ENCODE data around the gene RALBP1.
A peak's percentile ranks its signal among the peaks of the same experiment; 100 is the strongest.
"Not testable (repeated sequence)": the region's sequence is repeated elsewhere in the genome, so short reads cannot be mapped to it uniquely, and the experiment has no call there.

RALBP1 gene

DNA sequence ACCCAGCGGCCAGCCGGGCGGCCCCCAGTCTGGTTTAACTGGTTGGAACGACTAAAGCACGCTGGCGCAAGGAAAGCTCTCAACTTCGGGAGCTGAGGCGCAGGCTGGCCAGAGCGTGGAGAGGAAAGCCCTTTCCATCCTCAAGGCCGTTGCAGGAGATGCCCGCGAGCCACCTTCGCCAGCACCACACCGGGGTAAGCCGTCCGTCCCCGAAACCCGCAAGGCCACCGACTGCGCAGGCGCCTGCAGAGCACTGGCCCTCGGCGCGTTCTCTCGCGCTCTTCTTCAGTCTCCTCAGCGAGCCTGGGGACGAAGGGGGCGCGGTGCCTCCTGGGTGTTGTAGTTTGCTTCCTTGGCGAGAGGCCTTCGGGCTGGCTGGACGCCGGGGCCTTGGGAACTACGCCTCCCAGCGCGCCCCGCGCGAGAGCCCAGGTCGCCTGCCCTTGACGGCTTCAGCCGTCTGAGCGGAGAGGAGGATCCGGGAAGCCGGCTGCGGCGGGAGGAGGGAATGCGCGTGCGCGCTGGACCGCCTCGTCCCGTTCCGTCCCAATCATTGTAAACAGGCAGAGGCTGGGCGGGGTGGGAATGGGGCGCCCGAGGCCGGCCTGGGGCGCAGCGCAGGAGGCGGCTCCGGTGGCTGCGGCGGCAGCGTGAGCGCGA is at the start of gene RALBP1:
TSS of gene RALBP1 (plus strand) at position 531 of the 660 bp plus-strand sequence. CDS start 37,533 bp downstream, outside the sequence.
- peak; percentile 98 for DNase-seq (ENCODE audit: low read depth in 2 of 2)

DNA sequence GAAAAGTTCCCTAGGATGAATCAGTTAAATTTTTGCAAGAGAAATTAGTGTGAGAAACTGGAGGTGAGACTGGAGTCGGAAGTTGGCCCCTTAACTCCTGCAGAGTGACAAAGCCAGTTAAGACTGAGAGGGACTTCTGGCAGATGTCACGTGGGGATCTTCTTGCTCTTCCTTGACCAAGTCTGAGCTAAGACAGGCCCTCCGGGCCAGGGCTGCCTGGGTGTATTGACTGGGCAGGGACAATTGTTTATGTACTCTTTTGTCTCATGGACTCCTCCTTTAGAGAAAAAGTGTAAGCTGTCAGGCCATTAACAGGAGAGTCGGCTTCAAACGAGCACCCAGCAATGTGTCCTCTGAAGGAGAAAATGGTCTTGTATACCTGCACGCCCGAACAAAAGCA is 48.6 kb upstream of the RALBP1 start:
- DNase-seq (ENCODE audit: low read depth in 2 of 2), result no peak

DNA sequence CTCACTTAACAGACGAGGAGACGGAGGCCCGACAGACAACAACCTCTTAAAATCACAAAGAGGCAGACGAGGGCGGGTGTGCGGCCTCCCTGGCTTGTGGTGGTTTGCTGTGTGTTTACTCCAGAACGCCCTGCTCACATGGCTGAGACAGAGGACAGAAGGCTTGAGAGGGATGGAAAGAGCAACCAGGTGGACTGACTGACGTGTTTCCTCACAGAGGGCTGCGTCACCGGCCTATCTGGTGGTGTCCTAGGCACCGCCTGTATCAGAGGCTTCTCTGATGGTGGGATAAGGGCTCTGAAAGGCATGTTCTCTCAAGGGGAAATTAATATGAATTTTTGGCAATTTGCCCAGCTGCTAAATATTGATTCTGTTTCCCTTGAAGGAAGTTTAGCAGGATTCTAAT is 47.0 kb upstream of the RALBP1 start:
- DNase-seq (ENCODE audit: low read depth in 2 of 2), result no peak

DNA sequence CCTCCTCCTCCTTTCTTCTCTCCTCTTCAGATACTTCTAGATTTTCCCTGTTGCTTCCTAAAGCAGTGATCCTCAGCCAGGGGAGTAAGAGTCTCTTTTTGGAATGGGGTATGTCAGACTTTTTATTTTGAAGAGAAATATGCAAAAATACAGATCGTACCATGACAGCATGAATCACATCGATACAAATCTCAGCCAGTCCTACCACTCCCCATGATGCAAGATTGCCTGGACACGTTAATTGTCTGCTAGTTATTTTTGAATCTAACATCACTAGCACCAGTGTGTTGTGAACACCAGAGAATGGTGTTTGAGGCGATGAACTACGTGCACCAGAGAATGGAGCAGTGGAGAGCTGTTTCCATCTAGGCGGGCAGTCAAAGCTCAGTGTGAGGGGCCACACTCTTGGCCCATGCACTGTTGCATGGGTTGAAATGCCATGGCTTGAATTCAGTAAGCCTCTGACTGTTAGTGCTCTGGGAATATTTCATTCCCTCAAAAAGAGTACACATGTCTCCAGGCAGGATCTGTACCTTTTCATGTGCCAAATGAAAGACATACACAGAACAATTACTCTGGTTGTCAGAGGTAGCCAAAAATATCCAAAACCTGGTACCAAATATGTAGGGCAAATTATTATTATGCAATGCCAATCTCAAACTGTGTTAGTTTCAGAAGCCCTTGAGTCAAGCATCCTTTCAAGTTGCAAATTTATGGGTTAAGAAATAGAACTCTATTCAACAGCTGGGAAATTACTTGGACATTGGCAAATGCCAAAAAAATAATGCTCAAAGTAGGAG is 46.3 kb upstream of the RALBP1 start:
- DNase-seq (ENCODE audit: low read depth in 2 of 2), result no peak

DNA sequence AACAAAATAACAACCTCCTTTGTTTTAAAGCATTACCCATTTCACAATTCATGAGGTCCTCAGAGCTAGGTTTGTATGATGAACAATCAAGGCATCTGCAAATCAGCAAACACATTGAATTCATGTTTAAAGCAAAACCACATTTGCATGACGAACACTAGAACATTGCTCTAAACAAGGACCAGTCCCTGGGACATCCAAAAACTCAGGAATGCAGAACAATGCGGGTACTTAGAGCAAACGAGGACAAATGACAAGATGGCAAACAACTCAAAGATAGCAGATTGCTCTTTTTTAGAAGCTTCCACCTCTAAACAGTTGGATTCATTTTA is 45.7 kb upstream of the RALBP1 start:
- no peak for DNase-seq (ENCODE audit: low read depth in 2 of 2)

DNA sequence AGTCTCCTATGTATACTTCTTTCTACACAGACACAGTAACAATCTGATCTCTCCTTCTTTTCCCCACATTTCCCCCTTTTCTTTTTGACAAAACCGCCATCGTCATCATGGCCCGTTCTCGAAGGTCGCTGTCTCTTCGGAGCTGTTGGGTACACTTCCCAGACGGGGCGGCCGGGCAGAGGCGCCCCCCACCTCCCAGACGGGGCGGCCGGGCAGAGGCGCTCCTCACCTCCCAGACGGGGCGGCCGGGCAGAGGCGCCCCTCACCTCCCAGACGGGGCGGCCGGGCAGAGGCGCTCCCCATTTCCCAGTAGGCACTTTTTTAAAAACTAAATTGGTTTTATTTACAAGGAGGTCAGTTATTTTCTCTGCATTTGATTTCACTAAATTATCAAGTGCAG is 45.0 kb upstream of the RALBP1 start:
- DNase-seq (ENCODE audit: low read depth in 2 of 2), result not testable (repeated sequence)

DNA sequence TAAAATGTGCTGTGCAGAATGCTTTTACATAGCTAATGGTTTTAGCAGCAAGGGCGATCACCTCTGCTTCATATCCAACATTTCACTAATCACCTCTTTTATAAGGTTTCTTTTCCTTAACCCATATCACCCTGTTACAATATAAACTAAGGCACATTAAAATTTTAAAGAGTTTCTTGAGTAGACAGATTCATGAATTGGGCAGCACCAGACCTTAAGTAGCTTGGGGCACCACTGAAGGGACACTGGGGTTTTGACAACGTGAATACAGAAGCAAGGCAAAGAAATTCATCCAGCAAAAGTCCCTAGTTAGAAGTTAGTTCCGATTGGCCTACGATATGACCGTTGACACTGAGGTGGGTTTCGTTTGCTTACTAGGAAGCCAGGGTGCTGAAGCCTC is 44.0 kb upstream of the RALBP1 start:
- DNase-seq (ENCODE audit: low read depth in 2 of 2), result no peak

DNA sequence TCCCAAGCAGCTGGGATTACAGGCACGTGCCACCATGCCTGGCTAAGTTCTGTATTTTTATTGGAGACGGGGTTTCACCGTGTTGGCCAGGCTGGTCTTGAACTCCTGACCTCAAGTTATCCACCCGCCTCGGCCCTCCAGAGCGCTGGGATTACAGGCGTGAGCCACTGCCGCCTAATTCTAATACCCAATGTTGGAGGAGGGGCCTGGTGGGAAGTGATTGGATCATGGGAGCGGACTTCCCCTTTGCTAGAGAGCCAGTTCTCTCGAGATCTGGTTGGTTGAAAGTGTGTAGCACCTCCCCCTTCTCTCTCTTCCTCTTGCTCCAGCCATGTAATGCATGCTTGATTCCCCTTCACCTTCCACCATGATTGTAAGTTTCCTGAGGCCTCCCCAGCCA is 42.2 kb upstream of the RALBP1 start:
- DNase-seq (ENCODE audit: low read depth in 2 of 2), result not testable (repeated sequence)

DNA sequence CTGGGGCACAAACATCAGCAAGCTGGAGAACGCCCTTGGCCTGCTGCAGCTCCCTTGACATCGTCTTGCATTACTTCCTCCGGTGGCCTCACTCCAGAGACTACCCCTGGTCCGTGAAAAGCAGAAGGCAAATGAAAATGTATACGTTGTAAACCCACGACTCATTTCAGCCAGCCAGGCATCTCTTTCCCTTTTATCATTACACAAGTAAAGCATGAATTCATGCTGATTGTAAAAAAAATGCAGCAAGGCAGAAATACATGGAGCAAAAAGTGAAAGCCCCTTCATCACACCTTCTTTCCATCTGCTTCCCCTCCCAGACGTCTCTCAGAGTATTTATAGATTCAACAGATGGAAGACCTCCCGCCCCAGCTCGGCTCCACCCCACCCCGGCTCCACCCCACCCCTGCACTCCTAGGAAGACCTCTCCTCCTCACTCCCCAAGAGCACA is 41.6 kb upstream of the RALBP1 start:
- no peak for DNase-seq (ENCODE audit: low read depth in 2 of 2)

DNA sequence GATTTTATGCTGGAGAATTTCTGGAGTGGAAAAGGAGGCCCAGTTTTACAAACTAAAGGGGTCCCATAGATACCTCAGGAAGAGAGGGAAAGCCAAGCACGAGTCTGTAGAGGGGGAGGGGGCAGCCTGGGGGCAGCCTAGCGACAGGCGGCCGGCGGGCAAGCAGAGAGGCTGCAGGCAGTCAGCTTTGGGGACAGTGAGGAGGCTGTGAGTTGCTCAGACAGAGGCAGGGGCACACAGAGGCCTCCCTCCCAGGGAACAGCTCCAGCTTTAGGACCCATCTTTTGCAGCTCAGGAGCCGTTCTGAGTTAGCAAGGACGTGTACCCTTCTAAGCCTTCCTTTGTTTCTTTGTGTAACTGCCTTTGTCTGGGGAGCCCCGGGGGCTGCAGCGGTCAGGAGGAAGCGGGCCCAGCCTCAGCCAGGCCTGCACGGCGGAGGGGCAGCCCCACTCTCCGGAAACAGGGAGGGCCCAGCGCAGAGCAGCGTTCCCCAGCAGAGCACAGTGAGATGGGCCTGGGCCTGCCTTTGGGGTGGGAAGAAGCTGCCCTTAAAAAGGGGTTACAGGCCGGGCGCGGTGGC is 41.1 kb upstream of the RALBP1 start:
- DNase-seq (ENCODE audit: low read depth in 2 of 2), result no peak

DNA sequence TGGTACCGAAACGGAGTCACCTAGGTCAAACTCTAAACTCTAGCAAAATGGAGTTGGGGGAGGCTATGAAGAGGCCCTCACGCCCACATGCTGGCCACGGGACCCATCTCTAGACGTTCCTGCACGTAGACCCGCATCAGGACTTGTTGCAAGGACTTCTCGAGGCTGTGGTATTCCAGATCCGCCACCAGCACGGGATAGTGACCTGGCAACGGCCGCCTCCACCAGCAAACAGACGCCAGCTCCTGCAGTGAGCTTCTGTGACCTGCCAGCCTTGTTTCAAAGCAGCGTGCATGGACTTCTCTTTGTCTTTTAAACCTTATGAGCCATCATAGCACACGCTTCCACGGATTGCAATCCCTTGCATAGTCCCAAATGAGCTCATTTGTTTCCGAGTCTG is 40.3 kb upstream of the RALBP1 start:
- DNase-seq (ENCODE audit: low read depth in 2 of 2), result no peak

DNA sequence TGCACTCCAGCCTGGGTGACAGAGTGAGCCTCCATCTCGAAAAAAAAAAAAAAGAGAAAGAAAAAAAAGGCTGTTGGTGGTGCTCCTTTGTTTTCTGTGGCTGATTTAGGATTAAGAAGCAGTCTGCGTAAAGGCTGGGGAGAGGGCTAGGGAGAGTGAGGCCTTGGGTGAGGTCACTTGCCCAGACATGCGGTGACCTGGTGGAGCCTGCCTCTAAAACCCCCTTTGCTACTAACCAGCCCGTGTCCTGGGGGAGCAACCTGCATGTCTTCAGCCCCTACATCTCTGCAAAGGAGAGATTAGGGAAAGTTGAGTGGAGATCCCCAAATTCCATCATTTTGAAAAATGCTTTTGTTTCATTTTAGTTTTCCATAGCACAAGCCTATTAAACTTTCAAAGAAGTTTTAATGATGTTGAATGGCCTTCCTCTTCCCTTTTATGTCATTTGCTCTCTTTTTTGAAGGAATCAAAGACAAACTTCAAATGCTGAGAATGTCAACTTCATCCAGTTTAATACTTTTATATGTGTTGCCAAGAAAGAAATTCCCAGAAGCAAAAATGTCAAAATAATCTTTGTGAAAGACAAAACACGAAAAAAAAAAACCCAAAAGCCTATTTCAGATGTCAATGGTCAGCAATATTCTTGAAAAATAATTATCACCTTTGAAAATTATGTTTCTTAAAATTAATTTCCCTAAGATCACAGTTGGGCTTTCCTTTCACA is 38.9 kb upstream of the RALBP1 start:
- no peak for DNase-seq (ENCODE audit: low read depth in 2 of 2)

DNA sequence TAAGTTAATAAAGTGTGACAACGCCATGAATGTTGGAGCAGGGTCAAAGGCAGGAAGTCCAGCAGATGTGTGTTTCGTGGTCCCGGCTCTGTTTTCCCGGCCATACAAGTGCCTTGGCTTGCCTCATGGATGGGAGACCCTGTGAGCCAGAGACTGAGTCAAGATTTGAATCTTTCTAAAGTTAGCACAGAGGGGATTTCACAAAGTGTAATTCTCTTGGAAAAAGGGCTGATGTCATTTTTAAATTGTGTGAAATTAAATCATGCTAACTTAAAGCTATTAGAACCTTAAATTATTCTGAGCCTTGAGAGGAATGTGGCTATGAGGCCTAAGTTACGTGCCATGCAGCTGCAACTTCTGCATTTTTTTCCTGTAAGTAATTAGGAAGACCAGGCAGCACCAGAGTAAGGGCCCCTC is 38.3 kb upstream of the RALBP1 start:
- no peak for DNase-seq (ENCODE audit: low read depth in 2 of 2)

DNA sequence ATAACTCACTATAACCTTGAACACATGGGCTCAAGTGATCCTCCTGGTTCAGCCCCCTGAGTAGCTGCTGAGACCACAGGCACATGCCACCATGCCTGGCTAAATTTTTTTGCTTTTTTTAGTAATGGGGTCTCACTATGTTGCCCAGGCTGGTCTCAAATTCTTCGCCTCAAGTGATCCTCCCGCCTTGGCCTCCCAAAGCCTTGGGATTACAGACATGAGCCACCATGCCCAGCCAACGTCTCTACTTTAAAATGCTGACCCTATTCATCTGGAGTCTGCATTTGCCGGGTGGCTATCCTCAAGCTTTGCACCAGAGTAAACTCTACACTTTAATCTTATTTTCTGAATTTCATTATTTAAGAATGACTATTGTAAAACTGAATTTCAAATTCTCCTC is 37.6 kb upstream of the RALBP1 start:
- DNase-seq (ENCODE audit: low read depth in 2 of 2), result no peak

DNA sequence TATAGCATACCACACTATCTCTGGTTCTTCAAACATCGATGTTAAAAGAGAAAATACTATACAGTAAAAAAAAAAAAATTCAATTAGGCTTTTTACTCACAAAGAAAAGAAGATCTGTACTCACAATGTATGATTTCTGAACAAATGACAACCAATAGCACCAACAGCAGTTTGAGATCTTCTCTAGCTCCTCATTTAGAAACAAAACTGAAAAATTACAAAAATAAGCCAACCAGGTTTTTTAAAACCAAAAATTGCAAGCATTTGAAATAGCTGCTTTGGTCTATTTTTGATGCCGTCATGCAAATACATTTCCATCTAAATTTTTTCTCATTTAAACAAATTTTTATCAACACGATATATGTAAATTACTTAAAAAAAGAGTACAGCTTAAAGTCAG is 34.3 kb upstream of the RALBP1 start:
- no peak for DNase-seq (ENCODE audit: low read depth in 2 of 2)

DNA sequence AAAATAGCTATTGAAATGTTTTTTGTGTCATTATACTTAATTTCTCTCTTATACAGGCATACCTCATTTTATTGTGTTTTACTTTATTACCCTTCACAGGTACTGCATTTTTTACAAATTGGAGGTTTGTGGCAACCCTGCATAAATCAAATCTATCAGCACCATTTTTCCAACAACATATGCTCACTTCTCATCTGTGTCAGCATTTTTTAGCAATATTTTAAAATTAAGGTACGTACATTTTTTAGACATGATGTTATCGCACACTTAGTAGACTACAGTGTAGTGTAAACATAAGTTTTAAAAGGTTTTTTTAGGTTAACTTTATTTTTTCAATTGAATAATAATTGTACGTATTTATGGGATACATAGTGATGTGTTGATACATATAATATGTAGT is 30.8 kb upstream of the RALBP1 start:
- DNase-seq (ENCODE audit: low read depth in 2 of 2), result no peak

DNA sequence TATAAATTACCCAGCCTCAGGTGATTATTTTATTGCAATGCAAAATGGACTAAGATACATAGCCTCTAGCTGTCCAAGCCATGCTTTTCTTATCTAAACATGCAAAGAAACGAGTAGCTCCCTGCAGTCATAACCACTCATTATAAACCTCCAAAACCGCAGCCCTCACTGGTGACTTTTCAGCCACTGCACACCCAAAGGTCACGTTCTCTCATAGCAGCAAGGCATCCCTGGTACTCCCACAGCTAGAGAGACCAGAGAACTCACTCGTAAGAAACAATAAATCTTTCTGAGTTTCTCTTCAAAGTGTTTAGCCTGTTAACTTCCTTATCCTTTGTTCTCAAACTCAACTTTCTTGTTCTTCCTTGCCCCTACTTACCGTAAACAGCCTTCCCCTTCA is 28.5 kb upstream of the RALBP1 start:
- no peak for DNase-seq (ENCODE audit: low read depth in 2 of 2)

DNA sequence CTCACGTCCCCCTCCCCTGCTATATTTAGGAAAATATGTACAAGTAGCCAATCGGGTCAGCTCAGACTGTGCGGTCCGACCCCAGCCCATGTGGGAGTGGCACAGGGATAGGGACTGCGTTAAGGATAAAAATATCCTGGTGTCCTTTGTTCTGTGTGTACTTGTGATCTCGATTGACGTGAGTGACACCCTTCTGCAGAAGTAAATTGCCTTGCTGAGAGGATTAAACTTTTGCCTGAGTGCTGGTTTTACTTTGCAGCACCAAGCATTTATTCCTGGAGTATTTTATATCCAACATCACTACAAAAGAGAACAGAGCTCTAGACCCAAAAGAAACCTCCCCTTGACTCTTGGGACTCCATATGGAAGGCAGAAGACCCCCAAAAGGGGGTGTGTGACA is 28.0 kb upstream of the RALBP1 start:
- no peak for DNase-seq (ENCODE audit: low read depth in 2 of 2)

DNA sequence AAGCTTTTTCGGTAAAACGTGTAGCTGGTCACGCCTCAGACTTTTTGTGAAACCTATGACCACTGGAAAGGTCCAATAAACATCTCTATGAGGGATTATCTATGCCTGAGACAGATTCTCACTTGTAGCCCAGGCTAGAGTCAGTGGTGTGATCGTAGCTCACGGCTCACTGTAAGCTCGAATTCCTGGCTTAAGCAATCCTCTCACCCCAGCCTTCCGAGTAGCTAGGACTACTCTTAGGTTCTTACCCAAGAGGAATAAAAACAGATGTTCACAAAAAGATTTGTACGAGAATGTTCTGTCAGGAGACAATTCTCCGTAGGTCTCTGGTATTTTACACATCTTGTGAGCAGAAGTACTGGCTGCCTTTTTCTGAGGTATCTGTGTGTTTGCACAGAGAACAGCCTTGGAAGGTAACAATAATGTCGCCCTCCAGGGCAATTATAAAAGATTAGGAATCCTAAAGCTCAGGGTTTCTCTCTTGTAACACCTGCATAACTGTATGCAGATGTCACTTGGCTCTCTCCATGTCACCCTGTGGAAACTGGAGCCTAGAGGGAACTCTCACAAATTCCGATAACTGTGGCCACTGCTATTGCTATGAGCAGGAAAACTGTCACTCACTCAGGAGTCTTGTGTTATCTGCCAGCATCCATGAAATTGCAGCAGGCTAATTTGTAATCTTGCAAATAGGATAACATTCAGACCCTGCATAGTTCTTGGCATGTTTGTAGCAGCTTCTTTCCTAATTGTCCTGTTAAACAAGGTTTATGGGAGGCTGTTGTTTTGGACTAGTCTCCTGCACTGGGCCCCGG is 25.5 kb upstream of the RALBP1 start:
- DNase-seq (ENCODE audit: low read depth in 2 of 2), result no peak

DNA sequence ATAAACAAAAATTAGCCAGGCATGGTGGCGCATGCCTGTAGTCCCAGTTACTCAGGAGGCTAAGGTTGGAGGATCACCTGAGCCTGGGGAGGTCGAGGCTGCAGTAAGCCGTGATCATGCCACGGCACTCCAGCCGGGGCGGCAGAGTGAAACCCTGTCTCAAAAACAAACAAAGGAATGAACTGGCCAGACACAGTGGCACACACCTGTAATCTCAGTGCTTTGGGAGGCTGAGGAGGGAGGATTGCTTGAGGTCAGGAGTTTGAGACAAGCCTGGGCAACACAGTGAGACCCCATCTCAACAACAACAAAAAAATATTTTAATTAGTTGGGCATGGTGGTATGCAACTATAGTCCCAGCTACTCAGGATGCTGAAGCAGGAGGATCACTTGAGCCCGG is 24.4 kb upstream of the RALBP1 start:
- not testable (repeated sequence) for DNase-seq (ENCODE audit: low read depth in 2 of 2)

DNA sequence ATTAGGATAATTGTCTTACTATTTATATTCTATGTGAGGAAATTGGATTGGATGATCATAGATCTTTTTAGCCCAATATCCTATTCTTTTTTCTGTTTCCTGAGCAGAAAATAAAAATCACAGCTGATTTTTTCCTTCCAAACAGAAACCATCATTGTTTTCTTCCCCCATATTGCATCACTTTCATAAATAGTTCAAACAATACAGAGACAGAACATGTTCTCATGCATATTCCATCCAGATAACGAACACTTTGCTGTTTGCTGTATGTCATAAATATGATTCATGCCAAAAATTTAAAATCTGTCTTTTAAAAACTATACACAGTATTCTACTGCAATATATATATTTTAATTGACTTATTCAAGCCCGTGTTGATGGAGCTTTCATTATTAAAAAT is 22.0 kb upstream of the RALBP1 start:
- DNase-seq (ENCODE audit: low read depth in 2 of 2), result no peak
